Measurements from ENCODE around the gene MAP4. TPM values are rescaled to one million over a fixed set of nuclear protein-coding genes. Genes with fewer than 3 reads are reported as not detected.
"Not testable (repeated sequence)": the region's sequence is repeated elsewhere in the genome, so short reads cannot be mapped to it uniquely, and the experiment has no call there.

Gene MAP4, protein sequence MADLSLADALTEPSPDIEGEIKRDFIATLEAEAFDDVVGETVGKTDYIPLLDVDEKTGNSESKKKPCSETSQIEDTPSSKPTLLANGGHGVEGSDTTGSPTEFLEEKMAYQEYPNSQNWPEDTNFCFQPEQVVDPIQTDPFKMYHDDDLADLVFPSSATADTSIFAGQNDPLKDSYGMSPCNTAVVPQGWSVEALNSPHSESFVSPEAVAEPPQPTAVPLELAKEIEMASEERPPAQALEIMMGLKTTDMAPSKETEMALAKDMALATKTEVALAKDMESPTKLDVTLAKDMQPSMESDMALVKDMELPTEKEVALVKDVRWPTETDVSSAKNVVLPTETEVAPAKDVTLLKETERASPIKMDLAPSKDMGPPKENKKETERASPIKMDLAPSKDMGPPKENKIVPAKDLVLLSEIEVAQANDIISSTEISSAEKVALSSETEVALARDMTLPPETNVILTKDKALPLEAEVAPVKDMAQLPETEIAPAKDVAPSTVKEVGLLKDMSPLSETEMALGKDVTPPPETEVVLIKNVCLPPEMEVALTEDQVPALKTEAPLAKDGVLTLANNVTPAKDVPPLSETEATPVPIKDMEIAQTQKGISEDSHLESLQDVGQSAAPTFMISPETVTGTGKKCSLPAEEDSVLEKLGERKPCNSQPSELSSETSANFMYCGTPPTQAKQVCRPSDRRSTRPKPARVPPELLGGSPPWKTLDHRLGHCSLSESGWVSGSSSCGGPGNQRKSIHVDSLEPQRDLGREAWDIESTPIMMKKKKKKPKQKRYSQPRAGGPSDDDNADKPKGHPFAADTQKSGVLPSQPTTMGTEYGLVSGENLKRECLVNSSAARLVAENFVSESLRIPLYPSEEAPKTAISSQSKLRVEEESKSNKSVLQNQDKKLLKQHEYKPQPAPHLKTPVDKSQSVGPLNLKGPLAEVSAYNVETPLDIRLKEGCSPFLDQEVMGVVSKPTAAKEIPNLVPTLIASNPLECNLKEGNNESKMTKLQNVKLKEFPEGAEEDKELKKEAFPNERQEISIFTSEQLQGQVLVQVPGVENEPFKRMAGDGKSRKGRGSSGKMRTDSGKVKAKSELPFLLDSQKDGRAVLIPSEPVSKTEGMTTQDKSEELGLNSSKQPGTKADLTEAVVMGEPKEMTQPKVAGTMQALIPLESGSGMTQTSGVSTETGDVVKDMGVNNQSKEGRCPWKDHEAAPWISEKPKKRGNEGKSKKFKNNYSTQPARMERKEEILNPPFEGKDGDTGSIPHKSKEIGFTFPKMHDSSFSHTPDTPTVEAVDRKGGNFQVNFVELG (N-terminal part only)
- total RNA-seq: 152 TPM in 2 replicates

GRCh38 chr3:48016301-48016973 lies at the start of gene MAP4:
Gene MAP4 (minus strand): TSS chr3:48016416. CDS start chr3:47998860, 17,556 bp downstream.
- ATAC-seq (ENCODE audit: low read depth): no peak

GRCh38 chr3:48065035-48065434 lies 48.8 kb upstream of the MAP4 start:
- peaks cover 15% of the 10 kb centered on the region for H3K36me3 Mint-ChIP-seq (ENCODE audit: low read depth)
- intact Hi-C loops (cut with micrococcal nuclease): no loop called here
- TF ChIP-seq CTCF (IDR thresholded peaks at IDR 0.05): no peak
- no peak overlapping the region for H3K27ac Mint-ChIP-seq
- no peak for DNase-seq
- no peak for ATAC-seq (ENCODE audit: low read depth)
- ChIA-PET CTCF (no interaction called here), POLR2A (no interaction called here)
- H3K4me3 Mint-ChIP-seq: no peak overlapping the region
- no peaks in the 10 kb centered on the region for H3K9me3 Mint-ChIP-seq
- H3K4me1 Mint-ChIP-seq: peaks cover 26% of the 10 kb centered on the region
- H3K27me3 Mint-ChIP-seq: no peaks in the 10 kb centered on the region

More at GRCh38 chr3:48016301-48016973, at the start of gene MAP4:
- H3K36me3 Mint-ChIP-seq (ENCODE audit: low read depth): peaks cover 11% of the 10 kb centered on the region
- no peak within 1 kb of the TSS for H3K27ac Mint-ChIP-seq
- H3K4me3 Mint-ChIP-seq: no peak within 1 kb of the TSS
- no peak for TF ChIP-seq CTCF (IDR thresholded peaks at IDR 0.05)
- DNase-seq: no peak
- POLR2A ChIA-PET: no interaction called here
- no peaks in the 10 kb centered on the region for H3K27me3 Mint-ChIP-seq
- no peaks in the 10 kb centered on the region for H3K9me3 Mint-ChIP-seq
- CTCF ChIA-PET: no interaction called here
- intact Hi-C loops (cut with micrococcal nuclease): no loop called here
- H3K4me1 Mint-ChIP-seq: peaks cover 35% of the 10 kb centered on the region

DNA sequence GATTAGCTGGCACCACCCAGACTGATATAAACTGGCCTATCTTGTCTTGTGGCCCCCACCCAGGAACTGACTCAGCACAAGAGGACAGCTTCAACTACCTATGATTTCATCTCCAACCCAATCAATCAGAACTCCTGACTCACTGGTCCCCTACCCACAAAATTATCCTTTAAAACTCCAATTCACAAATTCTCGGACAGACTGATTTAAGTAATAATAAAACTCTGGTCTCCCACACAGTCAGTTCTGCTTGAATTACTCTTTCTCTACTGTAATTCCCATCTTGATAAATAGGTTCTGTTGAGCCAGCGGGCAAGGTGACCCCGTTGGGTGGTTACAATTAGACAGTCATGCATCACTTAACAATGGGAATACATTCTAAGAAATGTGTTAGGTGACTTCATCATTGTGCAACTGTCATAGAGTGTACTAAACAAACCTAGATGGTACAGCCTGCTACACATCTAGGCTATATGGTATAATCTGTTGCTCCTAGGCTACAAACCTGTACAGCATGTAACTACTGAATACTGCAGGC lies 48.1 kb upstream of the MAP4 start:
- intact Hi-C loops (cut with micrococcal nuclease): no loop called here
- peaks cover 32% of the 10 kb centered on the region for H3K4me1 Mint-ChIP-seq
- H3K27ac Mint-ChIP-seq: no peak overlapping the region
- H3K4me3 Mint-ChIP-seq: no peak overlapping the region
- peaks cover 13% of the 10 kb centered on the region for H3K36me3 Mint-ChIP-seq (ENCODE audit: low read depth)
- ChIA-PET CTCF (no interaction called here), POLR2A (no interaction called here)
- H3K27me3 Mint-ChIP-seq: no peaks in the 10 kb centered on the region
- ATAC-seq (ENCODE audit: low read depth): no peak
- no peak for DNase-seq
- no peaks in the 10 kb centered on the region for H3K9me3 Mint-ChIP-seq
- no peak for TF ChIP-seq CTCF (IDR thresholded peaks at IDR 0.05)

DNA sequence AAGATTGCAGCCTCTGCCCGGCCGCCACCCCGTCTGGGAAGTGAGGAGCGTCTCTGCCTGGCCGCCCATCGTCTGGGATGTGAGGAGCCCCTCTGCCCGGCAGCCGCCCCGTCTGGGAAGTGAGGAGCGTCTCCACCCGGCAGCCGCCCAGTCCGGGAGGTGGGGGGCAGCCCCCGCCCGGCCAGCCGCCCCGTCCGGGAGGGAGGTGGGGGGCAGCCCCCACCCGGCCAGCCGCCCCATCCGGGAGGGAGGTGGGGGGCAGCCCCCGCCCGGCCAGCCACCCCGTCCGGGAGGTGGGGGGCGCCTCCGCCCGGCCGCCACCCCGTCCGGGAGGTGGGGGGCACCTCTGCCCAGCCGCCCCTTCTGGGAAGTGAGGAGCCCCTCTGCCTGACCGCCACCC lies 45.4 kb upstream of the MAP4 start:
- H3K36me3 Mint-ChIP-seq (ENCODE audit: low read depth): peaks cover 13% of the 10 kb centered on the region
- H3K9me3 Mint-ChIP-seq; intact Hi-C loops (cut with micrococcal nuclease); H3K4me3 Mint-ChIP-seq; H3K27me3 Mint-ChIP-seq; POLR2A ChIA-PET; ATAC-seq (ENCODE audit: low read depth); DNase-seq; H3K27ac Mint-ChIP-seq; CTCF ChIA-PET: not testable (repeated sequence)
- peaks cover 36% of the 10 kb centered on the region for H3K4me1 Mint-ChIP-seq

GRCh38 chr3:48058091-48058490 lies 41.9 kb upstream of the MAP4 start:
- DNase-seq (no peak), ATAC-seq (ENCODE audit: low read depth) (no peak)
- CTCF ChIA-PET: no interaction called here
- no peaks in the 10 kb centered on the region for H3K27me3 Mint-ChIP-seq
- no peak overlapping the region for H3K27ac Mint-ChIP-seq
- intact Hi-C loops (cut with micrococcal nuclease): no loop called here
- POLR2A ChIA-PET: no interaction called here
- H3K36me3 Mint-ChIP-seq (ENCODE audit: low read depth): peaks cover 10% of the 10 kb centered on the region
- no peak for TF ChIP-seq CTCF (IDR thresholded peaks at IDR 0.05)
- H3K9me3 Mint-ChIP-seq: no peaks in the 10 kb centered on the region
- H3K4me3 Mint-ChIP-seq: no peak overlapping the region
- H3K4me1 Mint-ChIP-seq: peaks cover 19% of the 10 kb centered on the region

Data from activated B cell treated with CpG ODN at 0.5 μM for 24 hours (primary cell).